Stimulated activated CD4-positive, alpha-beta T cell treated with anti-CD3 and anti-CD28 coated beads, Interleukin-1b, Interleukin-23, amount 100 ng/mL, for 1 hour (primary cell): Measurements from ENCODE around the gene WDR11.
"Not testable (repeated sequence)": the region's sequence is repeated elsewhere in the genome, so short reads cannot be mapped to it uniquely, and the experiment has no call there.

Experiments used
- DNase-seq, 2 donors: peaks; one replicate each; pipeline ENCODE4 v3.0.0-alpha.2; 2020; ENCODE audit warnings: low read depth in 2 of 2

WDR11 gene

GRCh38 chr10:120841522-120842189 lies 9.5 kb upstream of the WDR11 start:
- DNase-seq: no peak

DNA sequence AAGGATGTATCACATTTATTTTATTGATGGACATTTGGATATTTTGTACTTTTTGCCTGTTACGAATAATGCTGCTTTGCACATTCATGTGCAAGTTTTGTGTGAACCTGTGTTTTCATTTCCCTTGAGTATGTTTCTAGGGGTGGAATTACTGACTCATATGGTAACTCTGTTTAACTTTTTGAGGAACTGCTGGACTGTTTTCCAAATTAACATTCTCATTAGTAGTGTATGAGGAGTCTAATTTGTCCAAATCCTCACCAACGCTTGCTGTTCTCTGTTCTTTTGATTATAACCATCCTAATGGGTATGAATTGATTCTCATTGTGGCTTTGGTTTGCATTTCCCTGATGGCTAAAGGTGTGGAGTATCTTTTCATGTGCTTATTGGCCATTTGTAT lies 3.2 kb downstream of the WDR11 start:
- no peak for DNase-seq

- no peak for DNase-seq
Measured at GRCh38 chr10:120861178-120861855, 10.2 kb downstream of the WDR11 start.

- DNase-seq: no peak
Measured at GRCh38 chr10:120873741-120874140, 22.6 kb downstream of the WDR11 start.

GRCh38 chr10:120883071-120883470 lies 31.9 kb downstream of the WDR11 start:
- DNase-seq: no peak

GRCh38 chr10:120887482-120887881 lies 36.3 kb downstream of the WDR11 start:
- DNase-seq: no peak

DNA sequence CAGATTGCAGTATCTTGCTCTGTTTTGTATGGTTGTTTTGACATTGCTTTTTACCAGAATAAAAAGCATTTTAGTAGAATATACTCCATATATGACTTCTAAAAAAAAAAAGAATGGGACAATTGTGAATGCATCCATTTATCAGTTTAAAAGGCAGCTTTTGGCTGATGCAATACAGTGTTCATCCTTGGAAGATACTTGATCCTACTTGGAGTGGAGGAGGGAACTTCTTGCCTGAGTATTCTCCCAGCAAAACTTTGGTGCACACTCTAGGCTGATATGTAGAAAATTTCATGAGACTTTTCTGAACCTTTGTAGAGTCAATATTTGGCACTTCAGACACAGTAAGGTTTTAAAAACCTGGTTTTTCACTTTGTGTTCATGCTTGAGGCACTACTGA lies 40.2 kb downstream of the WDR11 start:
- DNase-seq: no peak

GRCh38 chr10:120894556-120894955 lies 43.4 kb downstream of the WDR11 start:
- no peak for DNase-seq

DNA sequence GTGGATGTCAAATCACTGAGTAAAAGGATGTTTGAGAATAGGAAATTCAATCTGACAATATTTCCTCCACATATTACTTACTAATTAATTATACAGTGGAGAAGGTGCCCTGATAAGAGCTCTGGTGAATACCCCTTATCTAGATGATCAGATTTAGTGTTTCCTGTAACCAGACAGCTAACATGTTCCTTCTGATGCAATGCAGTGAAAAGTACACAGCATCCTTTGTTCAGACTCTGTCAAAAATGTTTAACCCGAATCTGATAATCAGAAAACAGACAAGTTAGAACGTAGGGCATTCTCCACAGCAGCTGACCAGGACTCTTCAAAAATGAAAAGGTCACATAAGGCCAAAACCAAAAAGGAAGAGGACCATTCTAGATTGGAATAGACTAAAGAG lies 46.2 kb downstream of the WDR11 start:
- DNase-seq: no peak

DNA sequence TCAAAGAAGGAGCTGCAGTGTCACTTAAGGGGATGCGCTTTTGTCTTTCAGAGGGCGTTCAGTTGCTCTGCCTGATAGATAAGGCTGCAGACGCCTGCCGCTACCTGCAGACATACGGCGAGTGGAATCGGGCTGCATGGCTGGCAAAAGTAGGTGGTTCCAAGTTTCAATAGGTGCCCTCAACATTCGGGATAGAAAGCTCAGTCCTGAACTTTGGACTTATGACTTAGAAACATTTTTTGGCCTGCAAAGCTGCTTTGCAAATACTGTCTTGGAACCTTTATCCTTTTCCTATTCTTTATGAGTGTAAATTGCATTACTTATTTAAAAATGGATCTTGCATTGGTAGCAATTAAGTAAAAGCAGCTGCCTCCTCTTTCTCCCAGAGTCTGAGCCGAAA lies 54.1 kb downstream of the WDR11 start:
- DNase-seq: no peak

- DNase-seq: no peak
Measured at GRCh38 chr10:120917521-120918250, 66.5 kb downstream of the WDR11 start.

GRCh38 chr10:120923886-120924285 lies 72.7 kb downstream of the WDR11 start:
- not testable (repeated sequence) for DNase-seq

DNA sequence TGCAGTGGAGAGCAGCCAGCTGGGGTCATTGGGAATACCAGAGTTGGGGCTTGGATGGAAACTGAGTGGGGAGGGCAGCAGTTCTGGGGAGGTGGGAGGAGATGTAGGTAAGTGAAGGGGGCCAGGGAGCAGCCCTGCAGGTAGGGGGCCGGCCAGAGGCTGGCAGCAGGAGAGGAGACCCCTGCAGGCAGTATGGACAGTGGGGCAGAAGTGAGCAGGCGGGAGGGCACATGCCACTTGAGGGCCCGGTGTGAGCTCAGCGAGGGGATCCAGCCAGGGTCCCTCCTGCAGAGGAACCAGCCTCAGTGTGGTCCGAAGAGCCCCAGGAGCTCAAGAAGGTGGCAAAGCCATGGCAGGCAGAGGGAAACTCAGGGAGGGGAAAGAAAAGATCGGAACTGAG lies 75.4 kb downstream of the WDR11 start:
- no peak for DNase-seq

GRCh38 chr10:120927352-120927751 lies 76.2 kb downstream of the WDR11 start:
- no peak for DNase-seq

GRCh38 chr10:120929166-120929565 lies 78.0 kb downstream of the WDR11 start:
- DNase-seq: no peak

DNA sequence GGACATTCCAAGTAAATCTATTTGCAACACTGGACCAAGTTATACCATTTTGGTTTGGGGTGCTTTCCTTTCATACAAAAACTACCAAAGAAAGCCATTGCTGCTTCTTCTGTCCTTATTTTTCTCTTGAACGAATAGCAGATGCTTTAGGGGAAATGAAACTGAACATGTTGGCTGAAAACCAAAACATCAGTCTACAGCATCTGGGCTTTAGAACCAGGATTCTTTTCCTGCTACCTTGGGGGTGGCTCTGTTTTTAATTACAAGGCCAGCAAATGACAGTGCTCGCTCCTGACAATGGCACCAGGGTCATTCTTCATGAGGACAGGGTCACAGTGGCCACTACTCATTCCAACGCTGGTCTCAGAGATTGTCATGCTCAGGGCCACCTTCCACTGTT lies 80.3 kb downstream of the WDR11 start:
- no peak for DNase-seq

DNA sequence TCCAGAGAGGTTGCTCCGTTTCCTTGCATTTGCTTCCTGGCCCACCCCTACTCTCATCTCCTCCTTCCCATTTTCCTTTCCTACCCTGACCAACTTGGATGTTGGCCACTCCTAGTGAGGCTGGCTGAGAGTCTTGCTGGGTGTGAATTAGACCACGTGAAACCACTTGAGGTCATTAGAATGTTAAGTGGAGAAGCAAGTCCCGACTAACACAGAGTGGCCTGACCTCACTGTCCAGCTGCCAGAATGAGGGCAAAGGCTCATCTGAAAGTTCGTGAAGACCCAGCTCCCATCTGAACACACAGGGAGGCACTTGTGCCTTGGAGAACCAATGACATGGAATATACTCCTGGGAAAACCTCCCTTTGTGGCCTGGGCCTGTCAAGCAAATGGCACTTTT lies 80.8 kb downstream of the WDR11 start:
- no peak for DNase-seq

- DNase-seq: no peak
Measured at GRCh38 chr10:120938822-120939221, 87.7 kb downstream of the WDR11 start.

DNA sequence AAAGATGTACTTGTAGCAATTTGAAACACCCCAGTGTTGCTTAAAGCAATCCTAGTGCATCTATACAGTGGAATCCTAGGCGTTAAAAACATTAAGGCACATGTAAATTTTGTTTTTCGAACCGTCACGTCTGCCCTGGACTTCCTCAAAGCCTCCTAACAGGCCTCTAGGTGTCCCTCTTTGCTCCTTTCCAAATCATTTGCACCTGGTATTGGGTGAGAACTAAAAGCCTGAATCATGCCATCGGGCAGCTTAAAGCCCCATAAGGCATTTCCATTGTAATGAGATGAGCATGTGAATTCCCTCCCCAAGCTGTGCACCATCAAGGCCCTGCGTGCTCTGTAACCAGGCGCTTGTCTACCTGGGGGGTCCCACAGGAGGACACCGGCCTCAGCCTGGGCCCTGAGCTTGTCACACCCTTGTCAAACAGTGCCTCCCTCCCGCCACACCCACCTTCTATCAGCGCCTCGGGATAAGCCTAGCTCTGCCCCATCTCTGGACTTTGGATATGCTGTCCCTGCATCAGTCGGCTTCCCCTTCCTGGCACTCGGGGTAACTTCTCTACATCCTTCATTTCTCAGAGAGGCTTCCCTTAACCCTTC lies 89.2 kb downstream of the WDR11 start:
- no peak for DNase-seq

DNA sequence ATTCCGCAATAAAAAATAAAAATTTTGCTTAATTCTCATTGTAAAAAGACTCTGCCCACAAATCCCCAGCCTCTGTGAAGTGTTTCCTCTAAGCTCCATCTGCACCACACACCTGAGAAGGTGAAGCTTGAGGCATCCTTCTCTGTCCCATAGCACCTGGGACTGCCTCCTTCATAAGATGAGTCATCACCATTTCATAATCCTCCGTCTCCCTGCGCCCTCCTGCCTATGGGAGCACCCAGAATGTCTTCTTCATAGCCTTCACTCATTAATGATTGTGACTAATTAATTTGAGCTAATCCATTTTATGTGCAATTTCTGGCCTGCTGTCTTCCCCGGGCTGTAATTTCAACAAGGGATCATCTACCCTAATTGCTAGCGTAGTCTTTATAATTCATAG lies 90.3 kb downstream of the WDR11 start:
- DNase-seq: no peak

GRCh38 chr10:120942806-120943413 lies 91.7 kb downstream of the WDR11 start:
- peak; percentile 25 to 67 for DNase-seq

DNA sequence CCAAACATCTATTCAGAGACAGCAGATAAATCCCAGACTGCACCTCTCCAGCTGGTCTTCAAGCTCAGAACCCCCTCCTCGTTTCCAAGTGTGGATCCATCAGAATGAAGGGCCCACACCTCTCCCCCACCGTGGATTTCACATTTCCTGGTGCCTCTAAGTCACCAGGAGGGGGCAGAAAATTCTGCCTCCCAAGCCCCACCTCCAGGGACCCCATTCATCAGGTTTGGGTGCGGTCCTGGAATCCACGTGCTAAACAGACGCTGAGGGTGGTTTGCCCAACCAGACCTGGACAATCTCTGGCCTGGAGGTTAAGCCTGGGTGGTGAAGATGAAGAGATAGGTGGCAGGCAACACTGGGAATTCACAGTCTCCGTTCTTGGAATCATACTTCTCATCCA lies 92.4 kb downstream of the WDR11 start:
- DNase-seq: no peak
